Caco-2 (cell line): ENCODE data around the gene LHX5. TPM values are rescaled to one million over a fixed set of nuclear protein-coding genes. Genes with fewer than 3 reads are reported as not detected.

Experiments used
- BruUV-seq: library from RNA; stranded (reverse); fragments of 400-500 nt; replicated peaks from 2 replicates; lab custom pipeline; 2021; lab: Mats Ljungman, UMichigan
- CTCF ChIA-PET: fragments of 300-600 bp; sonication (Branson Sonifier 250); formaldehyde crosslinking; loops from one replicate; lab custom pipeline; 2022; ENCODE audit warnings: antibody characterized with exemption; lab: Charles Lee
- POLR2A ChIA-PET: fragments of 300-600 bp; sonication (Branson Sonifier 250); formaldehyde crosslinking; loops from one replicate; lab custom pipeline; 2022; ENCODE audit warnings: antibody characterized with exemption; lab: Charles Lee
- DNase-seq, 2 experiments: peaks; one replicate each; pipeline versions ENCODE4 v3.0.0 to v3.0.0-alpha.2; 2020 to 2022
- H3K27me3 ChIP-seq: replicated peaks from 2 replicates; pipeline ENCODE4 v1.6.0; 2011; ENCODE audit warnings: low read length; ENCODE audit not compliant: control insufficient read depth, insufficient read depth
- H3K36me3 ChIP-seq: 2 replicates; pipeline ENCODE4 v1.5.1; 2011; ENCODE audit warnings: low read length; ENCODE audit not compliant: control insufficient read depth, insufficient read depth
- H3K4me1 ChIP-seq: fragments of 250-450 bp; sonication (Bioruptor Pico); 2 replicates; pipeline ENCODE4 v1.5.1; 2020; ENCODE audit warnings: mild to moderate bottlenecking
- H3K4me3 ChIP-seq: 2 replicates; pipeline ENCODE4 v1.5.1; 2011; ENCODE audit warnings: low read depth, mild to moderate bottlenecking, control low read depth, low read length
- H3K9me3 ChIP-seq: fragments of 250-450 bp; sonication (Bioruptor Pico); 2 replicates; pipeline ENCODE4 v1.5.1; 2020; ENCODE audit warnings: mild to moderate bottlenecking, moderate library complexity
- H3K27ac Mint-ChIP-seq: one replicate; pipeline ENCODE4 v1.8.0; 2022; ENCODE audit warnings: mixed read lengths; ENCODE audit not compliant: unreplicated experiment
- H3K27me3 Mint-ChIP-seq: one replicate; pipeline ENCODE4 v1.8.0; 2022; ENCODE audit warnings: mixed read lengths; ENCODE audit not compliant: insufficient read depth, unreplicated experiment
- H3K36me3 Mint-ChIP-seq: one replicate; pipeline ENCODE4 v1.8.0; 2022; ENCODE audit warnings: mild to moderate bottlenecking, mixed read lengths; ENCODE audit not compliant: insufficient read depth, unreplicated experiment
- H3K4me1 Mint-ChIP-seq: one replicate; pipeline ENCODE4 v1.8.0; 2022; ENCODE audit warnings: low read depth, mixed read lengths; ENCODE audit not compliant: unreplicated experiment
- H3K4me3 Mint-ChIP-seq: one replicate; pipeline ENCODE4 v1.8.0; 2022; ENCODE audit warnings: mild to moderate bottlenecking, moderate library complexity, mixed read lengths; ENCODE audit not compliant: unreplicated experiment
- H3K9me3 Mint-ChIP-seq: one replicate; pipeline ENCODE4 v1.8.0; 2022; ENCODE audit warnings: mixed read lengths; ENCODE audit not compliant: unreplicated experiment
- CTCF ChIP-seq, 2 experiments: fragments of 200-600 bp in 1 of 2; IDR thresholded peaks; 1 replicate in 1 of 2; 2 replicates in 1 of 2; pipeline versions ENCODE4 v1.5.1 to v1.8.0; 2011 to 2022; ENCODE audit warnings: antibody characterized with exemption in 1 of 2, control low read depth in 1 of 2, inconsistent platforms in 1 of 2, low read depth in 1 of 2, low read length in 1 of 2, mild to moderate bottlenecking in 1 of 2, moderate library complexity in 1 of 2; ENCODE audit not compliant: insufficient read depth in 1 of 2, severe bottlenecking in 1 of 2, unreplicated experiment in 1 of 2
- intact Hi-C: fragments of 100-400 bp; cut with micrococcal nuclease; formaldehyde crosslinking; loops from one replicate; pipeline ENCODE4 v1.10.0; 2022; ENCODE audit not compliant: unreplicated experiment
- total RNA-seq: library from RNA; stranded (reverse); gene quantifications from 2 replicates; pipeline ENCODE4 v1.2.3, GENCODE V29; 2022

The LHX5 gene
- total RNA-seq, 1 experiment from 2014 or later = 0.25 TPM

DNA sequence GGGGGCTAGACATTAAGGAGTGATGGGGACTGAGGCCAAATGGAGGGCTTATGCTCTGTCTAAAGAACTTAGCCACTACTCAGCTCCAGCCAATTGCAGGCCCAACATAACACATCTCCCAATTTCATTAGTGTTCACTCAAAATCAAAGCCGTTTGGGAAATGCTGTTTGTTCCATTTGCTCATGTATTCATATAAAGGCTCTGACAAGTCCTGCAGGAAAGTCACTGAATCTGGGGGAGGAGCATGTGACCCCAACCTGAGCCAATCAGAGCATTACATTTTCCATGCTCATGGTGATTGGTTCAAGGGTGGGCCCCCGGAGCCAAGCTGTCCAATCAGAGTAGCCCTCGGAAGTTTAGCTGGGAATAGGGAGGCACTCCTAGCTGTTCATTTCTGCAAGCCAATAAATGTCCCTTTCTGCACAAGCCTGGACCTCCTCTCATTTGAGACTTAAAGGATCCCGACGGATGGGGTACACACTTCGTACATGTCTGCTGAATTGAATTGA is 28.6 kb downstream of the LHX5 start:
- Histone ChIP-seq H3K4me1 (no peaks in the 10 kb centered on the region), H3K27me3 (no peaks in the 10 kb centered on the region), H3K4me3 (no peak overlapping the region), H3K9me3 (no peaks in the 10 kb centered on the region), H3K36me3 (no peaks in the 10 kb centered on the region)
- no peak overlapping the region for H3K27ac Mint-ChIP-seq
- CTCF ChIA-PET = interaction anchor here (1.0 kb wide), 1 partner anchor 323 kb away, joined by 4 read pairs; no protein-coding TSS in a partner anchor
- DNase-seq = no peak
- H3K27me3 Mint-ChIP-seq = no peaks in the 10 kb centered on the region
- H3K4me3 Mint-ChIP-seq = no peak overlapping the region
- POLR2A ChIA-PET = no interaction called here
- H3K4me1 Mint-ChIP-seq = peaks cover 6% of the 10 kb centered on the region
- H3K36me3 Mint-ChIP-seq = no peaks in the 10 kb centered on the region
- BruUV-seq = no TSS peak
- no peaks in the 10 kb centered on the region for H3K9me3 Mint-ChIP-seq
- intact Hi-C loops = no loop called here
- no peak for TF ChIP-seq CTCF (IDR thresholded peaks at IDR 0.05; ENCODE audit: insufficient read depth in 1 of 2, low read depth in 1 of 2, low read length in 1 of 2, severe bottlenecking in 1 of 2, unreplicated experiment in 1 of 2)

DNA sequence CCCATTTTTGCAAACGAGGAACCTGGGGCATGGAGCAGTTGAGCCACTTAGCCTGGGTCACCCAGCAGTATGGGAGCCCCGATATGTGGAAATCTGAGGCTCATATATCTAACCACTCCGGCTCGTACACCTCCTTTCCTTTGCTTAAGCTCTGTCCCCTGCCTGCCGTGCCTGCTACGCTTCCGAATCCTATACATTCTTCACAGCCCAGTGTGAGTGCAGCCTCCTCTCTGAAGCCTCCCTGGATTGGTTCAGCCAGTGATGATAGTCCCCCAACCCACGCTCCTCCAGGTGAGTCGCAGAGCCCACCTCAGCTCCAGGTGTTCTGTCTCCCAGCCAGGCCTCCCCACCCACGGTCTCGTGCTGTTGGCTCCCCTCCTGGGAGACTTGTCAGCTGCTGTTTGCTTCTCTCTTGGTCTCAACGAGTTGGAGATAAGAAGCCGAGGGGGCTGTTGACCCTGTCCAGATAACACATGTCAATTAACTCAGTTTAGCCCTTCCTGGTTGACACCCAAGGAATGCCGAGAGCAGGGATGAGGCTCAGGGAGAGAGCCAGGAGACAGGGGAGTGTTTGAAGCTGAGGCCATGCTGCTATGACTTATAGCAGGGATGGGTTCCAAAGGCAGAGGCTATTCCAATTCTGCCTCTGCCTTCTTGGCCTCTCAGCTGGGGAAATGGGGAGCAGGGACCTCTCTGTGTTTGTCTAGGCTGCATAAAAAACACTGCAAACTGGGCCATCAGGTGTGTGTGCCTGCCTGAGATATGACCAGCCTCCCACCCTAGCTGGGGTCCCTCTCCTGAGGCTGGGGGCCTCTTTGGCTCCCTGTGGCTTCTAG is 30.5 kb downstream of the LHX5 start:
- H3K36me3 ChIP-seq = no peaks in the 10 kb centered on the region
- H3K4me3 Mint-ChIP-seq = no peak overlapping the region
- H3K9me3 Mint-ChIP-seq = no peaks in the 10 kb centered on the region
- H3K9me3 ChIP-seq = no peaks in the 10 kb centered on the region
- H3K36me3 Mint-ChIP-seq = no peaks in the 10 kb centered on the region
- ChIA-PET CTCF (no interaction called here), POLR2A (interaction anchor here (0.6 kb wide), 1 partner anchor 308 kb away, joined by 3 read pairs; no protein-coding TSS in a partner anchor)
- TF ChIP-seq CTCF (IDR thresholded peaks at IDR 0.05; ENCODE audit: insufficient read depth in 1 of 2, low read depth in 1 of 2, low read length in 1 of 2, severe bottlenecking in 1 of 2, unreplicated experiment in 1 of 2) = no peak
- no TSS peak for BruUV-seq
- H3K27ac Mint-ChIP-seq = no peak overlapping the region
- intact Hi-C loops = no loop called here
- H3K27me3 Mint-ChIP-seq = no peaks in the 10 kb centered on the region
- peak; percentile 18 to 56 for DNase-seq
- H3K4me3 ChIP-seq = no peak overlapping the region
- H3K4me1 Mint-ChIP-seq = peaks cover 6% of the 10 kb centered on the region
- no peaks in the 10 kb centered on the region for H3K4me1 ChIP-seq
- H3K27me3 ChIP-seq = no peaks in the 10 kb centered on the region; the same call in 1 of the 2 replicates

DNA sequence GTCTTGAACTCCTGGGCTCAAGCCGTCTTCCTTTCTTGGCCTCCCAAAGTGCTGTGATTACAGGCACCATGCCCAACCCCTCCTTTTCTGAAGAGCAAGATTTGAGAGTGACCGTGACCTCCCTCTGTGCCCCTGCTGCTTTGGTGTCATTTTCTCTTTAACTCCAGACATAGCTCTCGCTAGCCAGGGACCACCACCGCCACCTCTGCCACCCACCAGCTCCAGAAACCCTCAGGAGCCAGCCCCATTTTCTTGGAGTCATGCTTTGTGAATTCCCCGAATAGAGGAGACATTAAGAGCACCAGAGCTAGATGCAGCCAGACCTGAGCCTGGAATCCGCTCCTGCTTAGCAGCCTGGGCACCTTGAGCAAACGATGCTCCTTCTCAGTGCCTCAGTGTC is 31.3 kb downstream of the LHX5 start:
- Histone ChIP-seq H3K36me3 (no peaks in the 10 kb centered on the region), H3K4me3 (no peak overlapping the region), H3K9me3 (no peaks in the 10 kb centered on the region), H3K4me1 (no peaks in the 10 kb centered on the region), H3K27me3 (no peaks in the 10 kb centered on the region; the same call in 1 of the 2 replicates)
- H3K27me3 Mint-ChIP-seq = no peaks in the 10 kb centered on the region
- CTCF ChIA-PET = interaction anchor here (0.8 kb wide), 1 partner anchor 354 kb away, joined by 3 read pairs; no protein-coding TSS in a partner anchor
- intact Hi-C loops = no loop called here
- POLR2A ChIA-PET = no interaction called here
- peaks cover 6% of the 10 kb centered on the region for H3K4me1 Mint-ChIP-seq
- no peaks in the 10 kb centered on the region for H3K9me3 Mint-ChIP-seq
- DNase-seq = no peak
- no peak overlapping the region for H3K4me3 Mint-ChIP-seq
- BruUV-seq = no TSS peak
- TF ChIP-seq CTCF (IDR thresholded peaks at IDR 0.05; ENCODE audit: insufficient read depth in 1 of 2, low read depth in 1 of 2, low read length in 1 of 2, severe bottlenecking in 1 of 2, unreplicated experiment in 1 of 2) = no peak
- H3K27ac Mint-ChIP-seq = no peak overlapping the region
- no peaks in the 10 kb centered on the region for H3K36me3 Mint-ChIP-seq
